Nephron (organoid): ENCODE measurements around the gene ZDHHC24.

Experiments used
- H3K27ac Mint-ChIP-seq, 3 experiments: 2 replicates each; pipeline ENCODE4 v1.8.0; 2020; ENCODE audit warnings: mixed read lengths in 3 of 3, mild to moderate bottlenecking in 2 of 3, moderate library complexity in 1 of 3
- H3K27me3 Mint-ChIP-seq: 2 replicates; pipeline ENCODE4 v1.8.0; 2021; ENCODE audit warnings: low read depth, mild to moderate bottlenecking, moderate library complexity, mixed read lengths
- H3K36me3 Mint-ChIP-seq: 2 replicates; pipeline ENCODE4 v1.8.0; 2020; ENCODE audit warnings: low read depth, mixed read lengths
- H3K4me1 Mint-ChIP-seq: 2 replicates; pipeline ENCODE4 v1.8.0; 2020; ENCODE audit warnings: mixed read lengths
- H3K4me3 Mint-ChIP-seq, 3 experiments: 2 replicates each; pipeline ENCODE4 v1.8.0; 2020; ENCODE audit warnings: mild to moderate bottlenecking in 3 of 3, mixed read lengths in 3 of 3, moderate library complexity in 2 of 3
- H3K9me3 Mint-ChIP-seq: 2 replicates; pipeline ENCODE4 v1.8.0; 2020; ENCODE audit warnings: mixed read lengths
- CTCF ChIP-seq, 3 experiments: fragments of 200-600 bp; sonication (generic); IDR thresholded peaks; one replicate each; pipeline ENCODE4 v1.5.0; 2021; ENCODE audit warnings: antibody characterized with exemption in 3 of 3; ENCODE audit not compliant: unreplicated experiment in 3 of 3

ZDHHC24 gene

GRCh38 chr11:66479394-66480116 lies 66.3 kb downstream of the ZDHHC24 start:
- Mint-ChIP-seq H3K9me3 (no peaks in the 10 kb centered on the region), H3K4me1 (peaks cover 32% of the 10 kb centered on the region), H3K27ac (peak overlapping the region; percentile 80 to 96 (median 84)), H3K4me3 (peak overlapping the region; percentile 93 to 95 (median 94)), H3K36me3 (no peaks in the 10 kb centered on the region), H3K27me3 (no peaks in the 10 kb centered on the region)
- no peak for TF ChIP-seq CTCF (IDR thresholded peaks at IDR 0.05; ENCODE audit: unreplicated experiment in 3 of 3)

GRCh38 chr11:66478729-66479393 lies 67.0 kb downstream of the ZDHHC24 start:
- H3K4me3 Mint-ChIP-seq: peak overlapping the region; percentile 93 to 95 (median 94)
- no peaks in the 10 kb centered on the region for H3K27me3 Mint-ChIP-seq
- peak; percentile 64 to 76 (median 67) for TF ChIP-seq CTCF (IDR thresholded peaks at IDR 0.05; ENCODE audit: unreplicated experiment in 3 of 3)
- peaks cover 32% of the 10 kb centered on the region for H3K4me1 Mint-ChIP-seq
- H3K9me3 Mint-ChIP-seq: no peaks in the 10 kb centered on the region
- H3K36me3 Mint-ChIP-seq: no peaks in the 10 kb centered on the region
- H3K27ac Mint-ChIP-seq: peak overlapping the region; percentile 80 to 96 (median 84)

GRCh38 chr11:66477263-66478201 lies 68.3 kb downstream of the ZDHHC24 start:
- TF ChIP-seq CTCF (IDR thresholded peaks at IDR 0.05; ENCODE audit: unreplicated experiment in 3 of 3): no peak
- Mint-ChIP-seq H3K4me3 (peak overlapping the region; percentile 73 to 93 (median 81)), H3K27me3 (no peaks in the 10 kb centered on the region), H3K9me3 (no peaks in the 10 kb centered on the region), H3K4me1 (peaks cover 32% of the 10 kb centered on the region), H3K36me3 (no peaks in the 10 kb centered on the region), H3K27ac (peak overlapping the region; percentile 9 to 58 (median 49))

- no peak for TF ChIP-seq CTCF (IDR thresholded peaks at IDR 0.05; ENCODE audit: unreplicated experiment in 3 of 3)
- Mint-ChIP-seq H3K27ac (peak overlapping the region in 2 of 3 experiments; percentile 35 to 43), H3K4me1 (peaks cover 32% of the 10 kb centered on the region), H3K36me3 (no peaks in the 10 kb centered on the region), H3K27me3 (no peaks in the 10 kb centered on the region), H3K4me3 (peak overlapping the region; percentile 51 to 93 (median 63)), H3K9me3 (no peaks in the 10 kb centered on the region)
Observed at GRCh38 chr11:66476841-66477251, 69.0 kb downstream of the ZDHHC24 start.

- TF ChIP-seq CTCF (IDR thresholded peaks at IDR 0.05; ENCODE audit: unreplicated experiment in 3 of 3): no peak
- peak overlapping the region; percentile 51 to 93 (median 63) for H3K4me3 Mint-ChIP-seq
- H3K27me3 Mint-ChIP-seq: no peaks in the 10 kb centered on the region
- H3K4me1 Mint-ChIP-seq: peaks cover 32% of the 10 kb centered on the region
- no peaks in the 10 kb centered on the region for H3K36me3 Mint-ChIP-seq
- no peaks in the 10 kb centered on the region for H3K9me3 Mint-ChIP-seq
- peak overlapping the region in 2 of 3 experiments; percentile 35 to 43 for H3K27ac Mint-ChIP-seq
Observed at GRCh38 chr11:66476173-66476840, 69.5 kb downstream of the ZDHHC24 start.
